Kidney (tissue), 14 donors: Measurements from ENCODE around the gene TRIM44. TPM values are rescaled to one million over a fixed set of nuclear protein-coding genes. Genes with fewer than 3 reads are reported as not detected.

ENCODE experiments used
- DNase-seq, 5 donors: peaks; one replicate each; pipeline ENCODE4 v3.0.0-alpha.2; 2013 to 2020
- FAIRE-seq: peaks from 2 replicates; lab custom pipeline; 2012; peaks lifted over from hg19 to GRCh38; lab: Jason Lieb, UNC
- H3K27ac ChIP-seq, 2 donors: one replicate each; pipeline ENCODE4 v1.7.0; 2013; ENCODE audit warnings: low read depth in 2 of 2, low read length in 2 of 2, inconsistent platforms in 1 of 2
- H3K27me3 ChIP-seq: one replicate; pipeline ENCODE4 v1.7.1; 2013; ENCODE audit warnings: low read length, inconsistent platforms; ENCODE audit not compliant: control insufficient read depth, insufficient read depth
- H3K36me3 ChIP-seq, 3 donors: one replicate each; pipeline versions ENCODE4 v1.7.0 to v1.7.1; 2013; ENCODE audit warnings: low read length in 3 of 3, control low read depth in 1 of 3, inconsistent platforms in 1 of 3; ENCODE audit not compliant: insufficient read depth in 3 of 3, control insufficient read depth in 2 of 3
- H3K4me1 ChIP-seq, 3 donors: one replicate each; pipeline versions ENCODE4 v1.7.0 to v1.7.1; 2013; ENCODE audit warnings: low read length in 3 of 3, inconsistent platforms in 1 of 3, low read depth in 1 of 3; ENCODE audit not compliant: control insufficient read depth in 2 of 3, insufficient read depth in 2 of 3
- H3K4me3 ChIP-seq, 3 donors: one replicate each; pipeline versions ENCODE4 v1.7.0 to v1.8.1; 2013; ENCODE audit warnings: low read length in 3 of 3, control low read depth in 1 of 3, inconsistent platforms in 1 of 3
- H3K9ac ChIP-seq, 3 donors: one replicate each; pipeline versions ENCODE4 v1.7.0 to v1.7.1; 2013; ENCODE audit warnings: low read length in 3 of 3, control low read depth in 1 of 3, inconsistent platforms in 1 of 3
- H3K9me3 ChIP-seq, 3 donors: one replicate each; pipeline versions ENCODE4 v1.7.0 to v1.7.1; 2013; ENCODE audit warnings: low read length in 3 of 3, control low read depth in 1 of 3, inconsistent platforms in 1 of 3; ENCODE audit not compliant: control insufficient read depth in 2 of 3, insufficient read depth in 1 of 3
- intact Hi-C: fragments of 100-400 bp; cut with DNase I; formaldehyde crosslinking; loops from one replicate; pipeline ENCODE4 v1.11.1; 2022
- polyA plus RNA-seq: library from polyadenylated mRNA; stranded (reverse); fragments of 350-450 nt; fragmentation: Illumina TruSeq; extraction: RNeasy Lipid Tissue Mini Kit (QIAGEN cat#74804); gene quantifications from one replicate; pipeline ENCODE4 v1.2.3, GENCODE V29; 2014; ENCODE audit warnings: low read depth, low replicate concordance; ENCODE audit not compliant: insufficient read depth
- total RNA-seq: library from RNA; stranded (reverse); fragmentation: NEBNext Ultra II Directional; extraction: Animal tissue kit (Norgen Biotek cat#: 25700); gene quantifications from one replicate; pipeline ENCODE4 v1.2.1, GENCODE V29; 2021
- TF ChIP-seq, protein P1 (sequence below): IDR thresholded peaks from 3 replicates; pipeline ENCODE4 v1.5.1; 2012; ENCODE audit warnings: mild to moderate bottlenecking, moderate library complexity, borderline replicate concordance; ENCODE audit not compliant: insufficient read depth; ENCODE audit errors: extremely low read depth
- donor health status: control.
- donor health status: control.
- donor health status: control.
- donor health status: control.
- donor health status: control.
- donor health status: DM: yes; HTN: yes; CAD: no.
- donor health status: Normal renal cell carcinoma (clear cell type).

Gene TRIM44
- total and polyA plus RNA-seq, 2 donors from 2014 or later, result 14.5 to 88.9 TPM

- H3K9me3 ChIP-seq, result no peaks in the 10 kb centered on the region
- TF ChIP-seq, protein P1, sequence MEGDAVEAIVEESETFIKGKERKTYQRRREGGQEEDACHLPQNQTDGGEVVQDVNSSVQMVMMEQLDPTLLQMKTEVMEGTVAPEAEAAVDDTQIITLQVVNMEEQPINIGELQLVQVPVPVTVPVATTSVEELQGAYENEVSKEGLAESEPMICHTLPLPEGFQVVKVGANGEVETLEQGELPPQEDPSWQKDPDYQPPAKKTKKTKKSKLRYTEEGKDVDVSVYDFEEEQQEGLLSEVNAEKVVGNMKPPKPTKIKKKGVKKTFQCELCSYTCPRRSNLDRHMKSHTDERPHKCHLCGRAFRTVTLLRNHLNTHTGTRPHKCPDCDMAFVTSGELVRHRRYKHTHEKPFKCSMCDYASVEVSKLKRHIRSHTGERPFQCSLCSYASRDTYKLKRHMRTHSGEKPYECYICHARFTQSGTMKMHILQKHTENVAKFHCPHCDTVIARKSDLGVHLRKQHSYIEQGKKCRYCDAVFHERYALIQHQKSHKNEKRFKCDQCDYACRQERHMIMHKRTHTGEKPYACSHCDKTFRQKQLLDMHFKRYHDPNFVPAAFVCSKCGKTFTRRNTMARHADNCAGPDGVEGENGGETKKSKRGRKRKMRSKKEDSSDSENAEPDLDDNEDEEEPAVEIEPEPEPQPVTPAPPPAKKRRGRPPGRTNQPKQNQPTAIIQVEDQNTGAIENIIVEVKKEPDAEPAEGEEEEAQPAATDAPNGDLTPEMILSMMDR, result no peak
- H3K9ac ChIP-seq, result no peak overlapping the region
- H3K4me1 ChIP-seq, result no peaks in the 10 kb centered on the region
- no peak overlapping the region for H3K4me3 ChIP-seq
- no peaks in the 10 kb centered on the region for H3K27me3 ChIP-seq
- DNase-seq (no peak), FAIRE-seq (no peak)
- no peaks in the 10 kb centered on the region for H3K36me3 ChIP-seq
- intact Hi-C loops, result no loop called here
- no peak overlapping the region for H3K27ac ChIP-seq
These were observed 39.6 kb downstream of the TRIM44 start for GRCh38 chr11:35702126-35702525.

- TF ChIP-seq, protein P1, result no peak
- H3K4me3 ChIP-seq, result no peak overlapping the region
- peaks cover 0 to 3% (median 0%) of the 10 kb centered on the region in 3 donors for H3K4me1 ChIP-seq
- FAIRE-seq (no peak), DNase-seq (no peak)
- no peaks in the 10 kb centered on the region for H3K27me3 ChIP-seq
- H3K36me3 ChIP-seq, result no peaks in the 10 kb centered on the region
- no peak overlapping the region for H3K9ac ChIP-seq
- H3K9me3 ChIP-seq, result no peaks in the 10 kb centered on the region
- intact Hi-C loops, result no loop called here
- H3K27ac ChIP-seq, result no peak overlapping the region
These were observed 46.8 kb downstream of the TRIM44 start for GRCh38 chr11:35709376-35709775.

GRCh38 chr11:35711173-35711910 is 48.8 kb downstream of the TRIM44 start:
- H3K27ac ChIP-seq, result no peak overlapping the region
- H3K4me1 ChIP-seq, result peaks cover 0 to 3% (median 0%) of the 10 kb centered on the region in 3 donors
- intact Hi-C loops, result no loop called here
- H3K36me3 ChIP-seq, result no peaks in the 10 kb centered on the region
- TF ChIP-seq, protein P1, result peak; percentile 28
- DNase-seq, result no peak
- no peaks in the 10 kb centered on the region for H3K27me3 ChIP-seq
- no peaks in the 10 kb centered on the region for H3K9me3 ChIP-seq
- FAIRE-seq, result no peak
- no peak overlapping the region for H3K4me3 ChIP-seq
- no peak overlapping the region for H3K9ac ChIP-seq
